ENCODE measurements around the gene SPEM3.
A peak's percentile ranks its signal among the peaks of the same experiment; 100 is the strongest.
"Not testable (repeated sequence)": the region's sequence is repeated elsewhere in the genome, so short reads cannot be mapped to it uniquely, and the experiment has no call there.

Gene SPEM3

DNA sequence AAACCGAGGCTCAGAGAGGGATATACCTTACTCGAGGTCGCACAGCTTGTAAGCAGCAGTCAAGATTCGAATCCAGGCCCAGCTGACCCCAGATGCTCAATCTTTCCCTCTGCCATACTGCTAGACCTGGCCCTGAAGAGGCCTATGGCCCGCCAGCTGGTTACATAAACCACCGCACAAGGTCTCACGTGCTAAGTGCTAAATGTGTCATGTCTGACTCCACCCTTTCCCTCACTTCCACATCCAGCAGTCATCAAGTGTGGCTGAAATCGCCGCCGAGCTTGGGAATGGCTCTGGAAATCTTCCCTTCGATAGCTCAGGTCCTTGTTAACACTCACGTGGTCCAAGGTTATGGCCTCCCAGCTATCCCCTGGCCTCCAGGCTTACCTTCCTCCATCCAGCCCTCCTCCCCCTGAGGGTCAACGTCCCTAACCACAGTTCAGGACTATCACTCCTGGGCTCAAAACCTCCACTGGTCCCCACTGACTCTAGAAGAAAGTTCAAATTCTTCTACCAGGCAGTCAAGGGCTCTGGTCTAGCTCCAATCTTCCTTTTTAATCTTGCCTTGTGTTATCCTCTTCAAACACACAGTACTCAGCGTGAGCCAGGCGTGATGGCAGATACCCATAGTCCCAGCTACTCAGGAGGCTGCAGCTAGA, 47.2 kb downstream of the SPEM3 start:
- DNase-seq = no peak

DNA sequence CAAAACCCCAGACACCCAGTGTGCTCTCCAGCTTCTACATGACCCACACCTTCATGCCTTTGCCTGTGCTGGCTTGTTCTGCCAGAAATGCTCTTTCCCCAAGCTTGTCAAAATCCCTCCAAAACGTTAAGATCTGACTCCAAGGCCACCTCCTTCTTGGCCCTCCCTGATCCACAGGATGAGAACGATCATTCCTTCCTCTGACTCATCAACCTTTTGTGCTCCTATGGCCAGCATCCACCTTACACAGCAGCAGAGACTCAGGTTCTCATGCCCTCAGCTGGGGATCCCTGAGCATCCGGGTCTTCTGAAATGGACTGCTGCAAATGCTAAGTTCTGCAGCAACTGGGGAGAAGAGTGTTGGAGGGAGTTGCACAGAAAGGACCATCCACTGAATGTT, 47.8 kb downstream of the SPEM3 start:
- DNase-seq = no peak

- no peak for DNase-seq
Observed at GRCh38 chr17:7476951-7477350, 48.3 kb downstream of the SPEM3 start.

GRCh38 chr17:7477392-7478275, 49.0 kb downstream of the SPEM3 start:
- no peak for DNase-seq

- no peak for DNase-seq
Observed at GRCh38 chr17:7478276-7479212, 49.9 kb downstream of the SPEM3 start.

- peak in 1 of 2 experiments; percentile 42 for DNase-seq
Observed at GRCh38 chr17:7479213-7480088, 50.8 kb downstream of the SPEM3 start, which contains the start of gene ZBTB4. ZBTB4 (minus strand) TSS chr17:7479631; CDS start chr17:7466801, 12,830 bp downstream.

DNA sequence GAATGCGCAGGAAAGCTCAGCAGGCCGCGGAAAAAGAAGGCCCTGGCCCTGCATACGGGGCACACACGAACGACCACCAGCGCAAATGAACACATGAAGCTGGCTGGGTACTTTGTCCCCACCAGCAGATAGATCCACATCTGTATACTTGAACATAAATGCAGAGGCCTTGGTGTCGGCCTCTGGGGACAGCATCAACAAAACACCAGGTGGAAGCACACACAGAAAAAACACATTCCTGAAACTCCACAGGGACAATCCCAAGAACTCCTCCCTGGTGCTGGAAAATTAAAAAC, 51.4 kb downstream of the SPEM3 start:
- DNase-seq = no peak

DNA sequence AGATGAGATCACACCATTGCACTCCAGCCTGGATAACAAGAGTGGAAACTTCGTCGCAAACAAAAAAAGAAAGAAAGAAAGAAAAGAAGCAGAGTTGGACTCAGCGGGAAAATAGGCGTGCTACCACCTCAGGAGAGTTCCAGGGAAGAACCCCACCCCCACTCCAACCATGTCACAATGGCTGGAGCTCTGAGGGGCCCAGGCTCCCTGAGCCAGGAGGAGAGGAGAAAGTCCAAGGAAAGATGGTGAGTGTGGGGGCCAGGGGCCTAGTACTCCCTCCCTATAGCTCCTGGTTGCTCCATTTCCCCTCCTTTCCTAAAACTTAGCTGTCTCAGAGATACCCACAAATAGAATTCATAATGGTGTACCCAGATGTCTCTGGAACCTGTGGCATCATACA, 52.6 kb downstream of the SPEM3 start, which contains the start of gene SLC35G6:
SLC35G6 (plus strand) TSS at position 172 of the 400 bp plus-strand sequence; CDS start at position 243, 71 bp downstream.
- not testable (repeated sequence) for DNase-seq

DNA sequence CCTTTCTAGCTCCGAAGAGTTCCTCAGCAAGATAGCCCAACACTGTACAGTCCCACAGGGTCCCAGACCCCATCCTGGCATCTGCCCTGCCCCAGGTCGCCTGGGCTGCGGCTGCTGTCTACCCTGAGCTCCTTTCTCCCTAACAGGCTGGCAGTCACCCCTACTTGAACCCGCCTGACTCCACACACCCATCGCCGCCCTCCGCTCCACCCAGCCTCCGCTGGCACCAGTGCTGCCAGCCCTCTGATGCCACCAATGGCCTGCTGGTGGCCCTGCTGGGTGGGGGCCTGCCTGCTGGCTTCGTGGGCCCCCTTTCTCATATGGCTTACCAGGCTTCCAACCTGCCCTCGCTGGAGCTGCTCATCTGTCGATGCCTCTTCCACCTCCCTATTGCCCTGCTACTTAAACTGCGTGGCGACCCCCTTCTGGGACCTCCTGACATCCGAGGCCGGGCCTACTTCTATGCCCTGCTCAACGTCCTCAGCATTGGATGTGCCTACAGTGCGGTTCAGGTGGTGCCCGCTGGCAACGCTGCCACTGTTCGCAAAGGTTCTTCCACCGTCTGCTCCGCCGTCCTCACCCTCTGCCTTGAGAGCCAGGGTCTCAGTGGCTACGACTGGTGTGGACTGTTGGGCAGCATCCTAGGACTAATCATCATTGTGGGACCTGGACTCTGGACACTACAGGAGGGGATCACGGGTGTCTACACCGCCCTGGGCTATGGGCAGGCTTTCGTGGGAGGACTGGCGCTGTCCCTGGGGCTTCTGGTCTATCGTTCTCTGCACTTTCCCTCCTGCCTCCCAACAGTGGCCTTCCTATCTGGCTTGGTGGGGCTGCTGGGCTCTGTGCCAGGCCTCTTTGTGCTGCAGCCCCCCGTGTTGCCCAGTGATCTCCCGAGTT, 53.4 kb downstream of the SPEM3 start:
- DNase-seq = not testable (repeated sequence)
